Measurements from ENCODE around the gene CNTNAP5. TPM values are rescaled to one million over a fixed set of nuclear protein-coding genes. Genes with fewer than 3 reads are reported as not detected.

The CNTNAP5 gene
- total and polyA plus RNA-seq, 2 donors (not counting 3 experiments of a cell fraction or from before 2014, with no cell fraction given): not detected

DNA sequence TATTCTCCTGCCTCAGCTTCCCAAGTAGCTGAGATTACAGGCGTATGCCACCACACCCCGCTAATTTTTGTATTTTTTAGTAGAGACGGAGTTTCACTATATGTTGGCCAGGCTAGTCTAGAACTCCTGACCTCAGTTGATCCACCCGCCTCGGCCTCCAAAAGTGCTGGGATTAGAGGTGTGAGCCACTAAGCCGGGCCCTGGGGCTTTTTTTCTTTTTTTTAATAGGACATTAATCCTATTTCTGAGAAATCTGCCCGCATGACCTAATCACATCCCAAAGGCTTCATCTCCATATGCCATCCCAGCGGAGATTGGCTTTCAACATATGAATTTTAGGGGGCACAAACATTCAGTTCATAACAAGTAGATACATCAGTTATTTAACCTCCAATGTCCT, 128.6 kb downstream of the CNTNAP5 start:
- TF ChIP-seq POLR2A (IDR thresholded peaks at IDR 0.05; ENCODE audit: low read depth, low read length) (no peak), GATA2 (IDR thresholded peaks at IDR 0.05; ENCODE audit: insufficient read depth, insufficient read length, low read depth, low read length) (no peak), JUN (IDR thresholded peaks at IDR 0.05; ENCODE audit: borderline replicate concordance, insufficient read depth, insufficient read length, low read depth) (no peak), FOS (IDR thresholded peaks at IDR 0.05; ENCODE audit: borderline replicate concordance, insufficient read depth, low read length) (no peak), POLR2AphosphoS5 (IDR thresholded peaks at IDR 0.05; ENCODE audit: insufficient read depth, low read depth, low read length) (no peak), EZH2 (IDR thresholded peaks at IDR 0.05; ENCODE audit: borderline replicate concordance, low read depth, low read length, severe bottlenecking) (no peak), MYC (IDR thresholded peaks at IDR 0.05; ENCODE audit: low read depth, low read length) (no peak)
- intact Hi-C loops (cut with micrococcal nuclease) (no loop called here), dilution Hi-C loops (cut with MboI; ENCODE audit: extremely low pct_ligation_motif_present, low sequenced_read_pairs) (no loop called here)
- DNase-seq (ENCODE audit: low read depth, low spot score) (no peak), FAIRE-seq (no peak)
- Histone ChIP-seq H3K27ac (ENCODE audit: insufficient read depth, low read depth, low read length) (no peak overlapping the region), H4K20me1 (replicated peaks; ENCODE audit: control insufficient read depth, extremely low read depth, insufficient read depth, low read length) (no peaks in the 10 kb centered on the region), H3K79me2 (ENCODE audit: control insufficient read depth, insufficient read depth, low read length) (no peaks in the 10 kb centered on the region), H3K4me2 (ENCODE audit: insufficient read depth, low read length) (no peak overlapping the region), H3K4me3 (replicated peaks in 1 of 3; ENCODE audit: insufficient read depth in 1 of 3, low read depth in 1 of 3, low read length in 3 of 3) (no peak overlapping the region), H3K27me3 (ENCODE audit: control insufficient read depth in 2 of 2, insufficient read depth in 2 of 2, low read length in 2 of 2) (no peaks in the 10 kb centered on the region), H3K9ac (replicated peaks; ENCODE audit: extremely low read depth, insufficient read depth, low read length) (no peak overlapping the region), H2AFZ (ENCODE audit: low read depth, low read length) (no peak overlapping the region), H3K36me3 (ENCODE audit: control insufficient read depth in 2 of 2, extremely low read depth in 1 of 2, insufficient read depth in 2 of 2, low read length in 2 of 2) (no peaks in the 10 kb centered on the region), H3K9me3 (replicated peaks; ENCODE audit: control insufficient read depth, insufficient read depth, low read length) (peaks cover 3% of the 10 kb centered on the region), H3K4me1 (ENCODE audit: control insufficient read depth, extremely low read depth, insufficient read depth, low read length) (no peaks in the 10 kb centered on the region), H3K9me1 (replicated peaks; ENCODE audit: control insufficient read depth, extremely low read depth, insufficient read depth, low read length) (no peaks in the 10 kb centered on the region)
- ChIA-PET POLR2A (no interaction called here), CTCF (no interaction called here)
- BruUV-seq (replicated peaks): no TSS peak

DNA sequence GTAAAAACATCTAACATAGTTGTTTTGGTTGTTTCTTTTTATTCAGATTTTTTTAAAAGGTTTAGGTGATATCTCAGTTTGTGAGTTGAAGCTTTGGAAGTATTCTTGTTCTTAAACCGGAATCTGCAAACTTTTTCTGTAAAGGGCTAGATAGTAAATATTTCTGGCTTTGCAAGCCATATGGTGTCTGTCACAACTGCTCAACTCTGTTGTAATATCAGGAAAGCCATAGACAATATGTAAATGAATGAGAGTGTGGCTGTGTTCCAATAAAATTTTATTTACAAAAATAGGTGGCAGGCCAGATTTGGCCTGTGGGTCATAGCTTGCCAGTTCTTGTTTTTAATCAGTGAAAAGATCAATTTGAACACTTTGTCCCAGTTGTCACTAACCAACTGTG, 134.1 kb downstream of the CNTNAP5 start:
- H4K20me1 ChIP-seq (replicated peaks; ENCODE audit: control insufficient read depth, extremely low read depth, insufficient read depth, low read length): no peaks in the 10 kb centered on the region
- ChIA-PET POLR2A (no interaction called here), CTCF (no interaction called here)
- H3K27ac ChIP-seq (ENCODE audit: insufficient read depth, low read depth, low read length): no peak overlapping the region
- peaks cover 4% of the 10 kb centered on the region for H3K9me3 ChIP-seq (replicated peaks; ENCODE audit: control insufficient read depth, insufficient read depth, low read length)
- no peak overlapping the region for H2AFZ ChIP-seq (ENCODE audit: low read depth, low read length)
- no peaks in the 10 kb centered on the region for H3K4me1 ChIP-seq (ENCODE audit: control insufficient read depth, extremely low read depth, insufficient read depth, low read length)
- H3K4me3 ChIP-seq (replicated peaks in 1 of 3; ENCODE audit: insufficient read depth in 1 of 3, low read depth in 1 of 3, low read length in 3 of 3): no peak overlapping the region
- no peaks in the 10 kb centered on the region for H3K9me1 ChIP-seq (replicated peaks; ENCODE audit: control insufficient read depth, extremely low read depth, insufficient read depth, low read length)
- no TSS peak for BruUV-seq (replicated peaks)
- FAIRE-seq (no peak), DNase-seq (ENCODE audit: low read depth, low spot score) (no peak)
- intact Hi-C loops (cut with micrococcal nuclease) (no loop called here), dilution Hi-C loops (cut with MboI; ENCODE audit: extremely low pct_ligation_motif_present, low sequenced_read_pairs) (no loop called here)
- no peak overlapping the region for H3K9ac ChIP-seq (replicated peaks; ENCODE audit: extremely low read depth, insufficient read depth, low read length)
- no peak overlapping the region for H3K4me2 ChIP-seq (ENCODE audit: insufficient read depth, low read length)
- H3K27me3 ChIP-seq (ENCODE audit: control insufficient read depth in 2 of 2, insufficient read depth in 2 of 2, low read length in 2 of 2): no peaks in the 10 kb centered on the region
- H3K36me3 ChIP-seq (ENCODE audit: control insufficient read depth in 2 of 2, extremely low read depth in 1 of 2, insufficient read depth in 2 of 2, low read length in 2 of 2): no peaks in the 10 kb centered on the region
- no peaks in the 10 kb centered on the region for H3K79me2 ChIP-seq (ENCODE audit: control insufficient read depth, insufficient read depth, low read length)
- TF ChIP-seq MYC (IDR thresholded peaks at IDR 0.05; ENCODE audit: low read depth, low read length) (no peak), POLR2A (IDR thresholded peaks at IDR 0.05; ENCODE audit: low read depth, low read length) (no peak), GATA2 (IDR thresholded peaks at IDR 0.05; ENCODE audit: insufficient read depth, insufficient read length, low read depth, low read length) (no peak), EZH2 (IDR thresholded peaks at IDR 0.05; ENCODE audit: borderline replicate concordance, low read depth, low read length, severe bottlenecking) (no peak), JUN (IDR thresholded peaks at IDR 0.05; ENCODE audit: borderline replicate concordance, insufficient read depth, insufficient read length, low read depth) (no peak), FOS (IDR thresholded peaks at IDR 0.05; ENCODE audit: borderline replicate concordance, insufficient read depth, low read length) (no peak)
- TF ChIP-seq, protein P1, sequence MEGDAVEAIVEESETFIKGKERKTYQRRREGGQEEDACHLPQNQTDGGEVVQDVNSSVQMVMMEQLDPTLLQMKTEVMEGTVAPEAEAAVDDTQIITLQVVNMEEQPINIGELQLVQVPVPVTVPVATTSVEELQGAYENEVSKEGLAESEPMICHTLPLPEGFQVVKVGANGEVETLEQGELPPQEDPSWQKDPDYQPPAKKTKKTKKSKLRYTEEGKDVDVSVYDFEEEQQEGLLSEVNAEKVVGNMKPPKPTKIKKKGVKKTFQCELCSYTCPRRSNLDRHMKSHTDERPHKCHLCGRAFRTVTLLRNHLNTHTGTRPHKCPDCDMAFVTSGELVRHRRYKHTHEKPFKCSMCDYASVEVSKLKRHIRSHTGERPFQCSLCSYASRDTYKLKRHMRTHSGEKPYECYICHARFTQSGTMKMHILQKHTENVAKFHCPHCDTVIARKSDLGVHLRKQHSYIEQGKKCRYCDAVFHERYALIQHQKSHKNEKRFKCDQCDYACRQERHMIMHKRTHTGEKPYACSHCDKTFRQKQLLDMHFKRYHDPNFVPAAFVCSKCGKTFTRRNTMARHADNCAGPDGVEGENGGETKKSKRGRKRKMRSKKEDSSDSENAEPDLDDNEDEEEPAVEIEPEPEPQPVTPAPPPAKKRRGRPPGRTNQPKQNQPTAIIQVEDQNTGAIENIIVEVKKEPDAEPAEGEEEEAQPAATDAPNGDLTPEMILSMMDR (IDR thresholded peaks at IDR 0.05; ENCODE audit: extremely low read depth in 1 of 2, insufficient read depth in 1 of 2, low read depth in 1 of 2, low read length in 2 of 2): no peak
- TF ChIP-seq, protein P2, sequence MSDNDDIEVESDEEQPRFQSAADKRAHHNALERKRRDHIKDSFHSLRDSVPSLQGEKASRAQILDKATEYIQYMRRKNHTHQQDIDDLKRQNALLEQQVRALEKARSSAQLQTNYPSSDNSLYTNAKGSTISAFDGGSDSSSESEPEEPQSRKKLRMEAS (IDR thresholded peaks at IDR 0.05; ENCODE audit: insufficient read depth, insufficient read length): no peak

All from endothelial cell of umbilical vein (primary cell).